B cell (primary cell): Measurements from ENCODE around the gene ATG12. TPM values are rescaled to one million over a fixed set of nuclear protein-coding genes. Genes with fewer than 3 reads are reported as not detected.

Experiments
- ATAC-seq: fragments of 200-7000 bp; cut with Tn5 transposase; one replicate; pipeline ENCODE4 v1.10.0; 2021; ENCODE audit warnings: low read depth, mild to moderate bottlenecking, moderate number of reproducible peaks, moderate library complexity
- CTCF ChIA-PET: fragments of 350-600 bp; sonication (Branson Sonifier 250); formaldehyde crosslinking; loops from one replicate; lab custom pipeline; 2021; ENCODE audit warnings: antibody characterized with exemption, inconsistent platforms; lab: Charles Lee
- POLR2A ChIA-PET: fragments of 350-600 bp; sonication (Branson Sonifier 250); formaldehyde crosslinking; loops from one replicate; lab custom pipeline; 2021; ENCODE audit warnings: antibody characterized with exemption; lab: Charles Lee
- DNase-seq: peaks from one replicate; pipeline ENCODE4 v3.0.0; 2013
- H2AFZ ChIP-seq: 2 replicates; pipeline ENCODE4 v1.6.1; 2012; ENCODE audit warnings: mild to moderate bottlenecking, low read depth, low read length; ENCODE audit not compliant: insufficient read depth, poor library complexity, severe bottlenecking
- H3K27ac ChIP-seq, 2 donors: 1 replicate in 1 of 2; 2 replicates in 1 of 2; pipeline ENCODE4 v1.5.1; 2012 to 2013; ENCODE audit warnings: low read length in 2 of 2, mild to moderate bottlenecking in 2 of 2, moderate library complexity in 1 of 2
- H3K27me3 ChIP-seq, 4 experiments: fragments of 200-600 bp in 1 of 4; sonication (generic) in 1 of 4; replicated peaks in 1 of 4; 1 replicate in 2 of 4; 2 replicates in 2 of 4; pipeline versions ENCODE4 v1.6.1 to v1.7.0; 2013 to 2016; ENCODE audit warnings: low read length in 3 of 4, mild to moderate bottlenecking in 2 of 4, mixed read lengths in 1 of 4, moderate library complexity in 1 of 4; ENCODE audit not compliant: insufficient read depth in 4 of 4, control insufficient read depth in 3 of 4; ENCODE audit errors: control extremely low read depth in 1 of 4
- H3K36me3 ChIP-seq, 2 experiments: replicated peaks in 1 of 2; 1 replicate in 1 of 2; 2 replicates in 1 of 2; pipeline versions ENCODE4 v1.6.1 to v1.7.1; 2013; ENCODE audit warnings: low read length in 1 of 2; ENCODE audit not compliant: insufficient read depth in 2 of 2, control insufficient read depth in 1 of 2; ENCODE audit errors: control extremely low read depth in 1 of 2, extremely low read depth in 1 of 2
- H3K4me1 ChIP-seq, 2 donors: fragments of 200-600 bp in 1 of 2; sonication (generic) in 1 of 2; 1 replicate in 1 of 2; 2 replicates in 1 of 2; pipeline versions ENCODE4 v1.5.1 to v1.6.1; 2013 to 2017; ENCODE audit warnings: low read length in 2 of 2; ENCODE audit not compliant: control insufficient read depth in 2 of 2, insufficient read depth in 2 of 2
- H3K4me2 ChIP-seq: replicated peaks from 2 replicates; pipeline ENCODE3; 2012; ENCODE audit warnings: mild to moderate bottlenecking, low read depth, low read length; ENCODE audit not compliant: poor library complexity, severe bottlenecking
- H3K4me3 ChIP-seq, 5 experiments: fragments of 200-600 bp in 1 of 5; sonication (generic) in 1 of 5; 1 replicate in 3 of 5; 2 replicates in 2 of 5; pipeline versions ENCODE4 v1.5.1 to v1.7.0; 2011 to 2016; ENCODE audit warnings: low read length in 4 of 5, mild to moderate bottlenecking in 4 of 5, low read depth in 2 of 5, control low read depth in 1 of 5, moderate library complexity in 1 of 5; ENCODE audit not compliant: insufficient read depth in 1 of 5; ENCODE audit errors: control extremely low read depth in 1 of 5, extremely low read depth in 1 of 5
- H3K79me2 ChIP-seq: fragments of 200-600 bp; sonication (generic); one replicate; pipeline ENCODE4 v1.6.0; 2016; ENCODE audit warnings: low read length; ENCODE audit not compliant: control insufficient read depth, insufficient read depth
- H3K9ac ChIP-seq: fragments of 200-600 bp; sonication (generic); 2 replicates; pipeline ENCODE4 v1.6.1; 2017; ENCODE audit warnings: mild to moderate bottlenecking, low read length, moderate library complexity
- H3K9me3 ChIP-seq, 3 donors: one replicate each; pipeline versions ENCODE4 v1.6.1 to v1.7.1; 2013; ENCODE audit warnings: low read length in 2 of 3; ENCODE audit not compliant: control insufficient read depth in 2 of 3, insufficient read depth in 1 of 3; ENCODE audit errors: control extremely low read depth in 1 of 3
- H4K20me1 ChIP-seq: 2 replicates; pipeline ENCODE4 v1.6.0; 2012; ENCODE audit warnings: mild to moderate bottlenecking, low read length; ENCODE audit not compliant: insufficient read depth, control insufficient read depth, poor library complexity, severe bottlenecking
- H3K27ac Mint-ChIP-seq: one replicate; pipeline ENCODE4 v1.8.0; 2021; ENCODE audit warnings: mixed read lengths
- H3K27me3 Mint-ChIP-seq: one replicate; pipeline ENCODE4 v1.8.0; 2021; ENCODE audit warnings: mixed read lengths
- H3K4me1 Mint-ChIP-seq: one replicate; pipeline ENCODE4 v1.8.0; 2021; ENCODE audit warnings: mixed read lengths
- H3K4me3 Mint-ChIP-seq: one replicate; pipeline ENCODE4 v1.8.0; 2021; ENCODE audit warnings: mixed read lengths
- H3K9me3 Mint-ChIP-seq: one replicate; pipeline ENCODE4 v1.8.0; 2022; ENCODE audit warnings: mixed read lengths; ENCODE audit not compliant: insufficient read depth
- EZH2 ChIP-seq: IDR thresholded peaks from 2 replicates; pipeline ENCODE4 v1.6.1; 2012; ENCODE audit warnings: borderline replicate concordance, low read depth, mild to moderate bottlenecking, moderate library complexity, low read length; ENCODE audit not compliant: insufficient read depth, poor library complexity, severe bottlenecking
- WGBS: methylation state at CpG from one replicate; pipeline ENCODE4 v1.1.5; 2013; ENCODE audit warnings: missing lambda C conversion rate; ENCODE audit not compliant: insufficient coverage; 5-methylcytosine and 5-hydroxymethylcytosine counted together
- intact Hi-C: fragments of 100-400 bp; cut with micrococcal nuclease; formaldehyde crosslinking; loops from one replicate; pipeline ENCODE4 v1.10.0; 2022
- polyA plus RNA-seq: library from polyadenylated mRNA; depleted of rRNA; stranded (reverse); fragments of >200 nt; gene quantifications from 2 replicates; pipeline ENCODE4 v1.2.3, GENCODE V29; 2012
- total RNA-seq, 2 donors: library from RNA; stranded (reverse); fragments of 120-200 nt in 1 of 2; gene quantifications; 1 replicate in 1 of 2; 2 replicates in 1 of 2; pipeline versions ENCODE4 v1.2.3 to v1.2.4, GENCODE V29; 2013 to 2022
- TF ChIP-seq, protein P1 (sequence below): fragments of 200-600 bp; IDR thresholded peaks from one replicate; pipeline ENCODE4 v1.8.0; 2022; ENCODE audit warnings: antibody characterized with exemption, mild to moderate bottlenecking

Gene ATG12
- total and polyA plus RNA-seq, 2 donors (not counting 1 experiment from before 2014, with no cell fraction given): 60.8 to 97.5 TPM

DNA sequence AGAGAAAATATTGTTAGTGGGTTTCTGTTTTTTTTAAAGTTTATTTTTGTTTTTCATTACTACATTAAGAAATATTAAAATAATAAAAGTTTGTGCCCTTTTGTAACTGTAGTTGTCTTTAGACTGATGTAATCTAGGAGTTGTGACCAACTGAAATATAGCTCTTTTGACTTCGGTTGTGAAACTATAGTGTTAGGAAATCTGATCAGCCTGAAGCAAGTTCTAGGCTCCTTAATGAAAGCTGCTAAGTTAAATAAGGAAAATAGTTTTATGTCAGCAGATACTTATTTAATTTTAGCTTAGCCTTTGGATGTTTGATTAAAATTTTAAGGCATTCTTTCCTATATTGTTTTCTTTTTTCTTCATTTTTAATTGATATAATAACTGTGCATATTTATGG is 14.6 kb upstream of the ATG12 start:
- no peak overlapping the region for H3K4me2 ChIP-seq
- no peaks in the 10 kb centered on the region for H3K27me3 ChIP-seq
- no CpG with 5 or more reads among the region's 1 CpG for WGBS
- H3K27ac ChIP-seq: no peak overlapping the region
- no peak overlapping the region for H3K9ac ChIP-seq
- Mint-ChIP-seq H3K4me1 (peaks cover 20% of the 10 kb centered on the region), H3K27ac (no peak overlapping the region), H3K27me3 (no peaks in the 10 kb centered on the region), H3K9me3 (peaks cover 4% of the 10 kb centered on the region), H3K4me3 (no peak overlapping the region)
- H3K9me3 ChIP-seq: peaks cover 0 to 6% (median 0%) of the 10 kb centered on the region in 3 donors
- intact Hi-C loops: no loop called here
- no peaks in the 10 kb centered on the region for H3K4me1 ChIP-seq
- no peak overlapping the region for H3K4me3 ChIP-seq
- H3K79me2 ChIP-seq: peaks cover 91% of the 10 kb centered on the region
- peaks cover 11% of the 10 kb centered on the region for H4K20me1 ChIP-seq
- no peaks in the 10 kb centered on the region for H3K36me3 ChIP-seq
- POLR2A ChIA-PET: no interaction called here
- no peak overlapping the region for H2AFZ ChIP-seq
- TF ChIP-seq EZH2: no peak
- TF ChIP-seq, protein P1, sequence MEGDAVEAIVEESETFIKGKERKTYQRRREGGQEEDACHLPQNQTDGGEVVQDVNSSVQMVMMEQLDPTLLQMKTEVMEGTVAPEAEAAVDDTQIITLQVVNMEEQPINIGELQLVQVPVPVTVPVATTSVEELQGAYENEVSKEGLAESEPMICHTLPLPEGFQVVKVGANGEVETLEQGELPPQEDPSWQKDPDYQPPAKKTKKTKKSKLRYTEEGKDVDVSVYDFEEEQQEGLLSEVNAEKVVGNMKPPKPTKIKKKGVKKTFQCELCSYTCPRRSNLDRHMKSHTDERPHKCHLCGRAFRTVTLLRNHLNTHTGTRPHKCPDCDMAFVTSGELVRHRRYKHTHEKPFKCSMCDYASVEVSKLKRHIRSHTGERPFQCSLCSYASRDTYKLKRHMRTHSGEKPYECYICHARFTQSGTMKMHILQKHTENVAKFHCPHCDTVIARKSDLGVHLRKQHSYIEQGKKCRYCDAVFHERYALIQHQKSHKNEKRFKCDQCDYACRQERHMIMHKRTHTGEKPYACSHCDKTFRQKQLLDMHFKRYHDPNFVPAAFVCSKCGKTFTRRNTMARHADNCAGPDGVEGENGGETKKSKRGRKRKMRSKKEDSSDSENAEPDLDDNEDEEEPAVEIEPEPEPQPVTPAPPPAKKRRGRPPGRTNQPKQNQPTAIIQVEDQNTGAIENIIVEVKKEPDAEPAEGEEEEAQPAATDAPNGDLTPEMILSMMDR: no peak
- no peak for ATAC-seq
- no peak for DNase-seq
- CTCF ChIA-PET: interaction anchor here (1.1 kb wide), 1 partner anchor 10 kb away, joined by 3 read pairs; no protein-coding TSS in a partner anchor

DNA sequence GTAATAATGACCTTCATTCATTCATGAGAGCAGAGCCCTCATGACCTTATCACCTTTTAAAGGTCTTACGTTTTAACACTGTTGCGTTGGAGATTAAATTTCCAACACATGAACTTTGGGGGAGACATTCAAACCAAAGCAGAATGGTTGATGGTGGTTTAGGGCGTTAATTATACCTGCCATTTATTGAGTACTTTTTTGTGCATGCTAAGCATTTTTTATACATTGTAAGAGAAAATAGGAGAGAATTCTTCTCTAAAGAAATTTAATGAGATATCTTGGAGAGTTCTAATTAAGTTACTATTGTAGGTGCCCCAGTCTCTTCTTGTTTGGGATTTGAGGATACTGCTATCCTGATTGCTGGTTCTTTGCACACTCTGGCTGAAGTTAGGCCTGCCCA is 12.8 kb upstream of the ATG12 start:
- H3K9ac ChIP-seq: no peak overlapping the region
- peaks cover 4% of the 10 kb centered on the region for H3K9me3 Mint-ChIP-seq
- intact Hi-C loops: no loop called here
- H3K4me1 ChIP-seq: no peaks in the 10 kb centered on the region
- no peak for TF ChIP-seq EZH2
- TF ChIP-seq, protein P1: no peak
- no peaks in the 10 kb centered on the region for H3K27me3 Mint-ChIP-seq
- no peak overlapping the region for H3K27ac Mint-ChIP-seq
- ATAC-seq: no peak
- no peak overlapping the region for H3K4me2 ChIP-seq
- no peak for DNase-seq
- no peaks in the 10 kb centered on the region for H3K27me3 ChIP-seq
- H3K9me3 ChIP-seq: peaks cover 0 to 6% (median 0%) of the 10 kb centered on the region in 3 donors
- peaks cover 23% of the 10 kb centered on the region for H3K4me1 Mint-ChIP-seq
- ChIA-PET POLR2A (no interaction called here), CTCF (no interaction called here)
- no peak overlapping the region for H3K4me3 ChIP-seq
- no peak overlapping the region for H3K27ac ChIP-seq
- H3K79me2 ChIP-seq: peaks cover 92% of the 10 kb centered on the region
- no peak overlapping the region for H3K4me3 Mint-ChIP-seq
- peaks cover 11% of the 10 kb centered on the region for H4K20me1 ChIP-seq
- no peaks in the 10 kb centered on the region for H3K36me3 ChIP-seq
- 93% methylated on average over 2 of the region's 3 CpGs for WGBS
- H2AFZ ChIP-seq: no peak overlapping the region
